ENCODE results near the gene TENM3. TPM values are rescaled to one million over a fixed set of nuclear protein-coding genes. Genes with fewer than 3 reads are reported as not detected.

Gene TENM3
- polyA plus RNA-seq, 1 experiment: 9.2 TPM

DNA sequence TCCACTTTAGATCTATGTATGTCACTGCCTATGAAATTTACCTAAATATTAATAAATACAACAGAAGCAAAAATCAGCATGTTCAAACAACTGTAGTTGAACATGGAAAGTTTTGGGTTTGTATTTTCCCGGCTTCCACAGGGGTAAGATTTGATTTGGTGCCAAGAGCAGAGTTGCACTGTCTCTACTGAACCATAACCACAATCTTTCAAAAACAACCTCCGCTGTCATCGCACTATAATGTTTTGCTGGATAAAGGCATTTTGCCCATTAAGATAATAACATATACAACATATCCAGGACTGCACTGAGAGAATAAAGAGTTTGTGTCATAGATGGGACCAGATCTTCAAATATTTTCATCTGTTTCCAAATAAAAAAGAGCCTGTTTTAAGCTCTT, 94.9 kb downstream of the TENM3 start:
- no peaks in the 10 kb centered on the region for H3K27me3 ChIP-seq (ENCODE audit: control insufficient read depth, insufficient read depth, low read length)
- H3K36me3 ChIP-seq (ENCODE audit: control insufficient read depth, insufficient read depth, low read length): no peaks in the 10 kb centered on the region; the same call in 1 of the 2 replicates
- no peak for DNase-seq (ENCODE audit: low read depth)
- CTCF ChIA-PET: no interaction called here
- H3K4me3 ChIP-seq (ENCODE audit: low read depth, low read length): no peak overlapping the region
- POLR2A ChIA-PET: no interaction called here
- no peak for TF ChIP-seq CTCF (IDR thresholded peaks at IDR 0.05; ENCODE audit: insufficient read depth, low read depth, low read length)

- Histone ChIP-seq H3K27me3 (ENCODE audit: control insufficient read depth, insufficient read depth, low read length) (no peaks in the 10 kb centered on the region), H3K36me3 (ENCODE audit: control insufficient read depth, insufficient read depth, low read length) (no peaks in the 10 kb centered on the region; the same call in 1 of the 2 replicates), H3K4me3 (ENCODE audit: low read depth, low read length) (no peak overlapping the region)
- TF ChIP-seq CTCF (IDR thresholded peaks at IDR 0.05; ENCODE audit: insufficient read depth, low read depth, low read length): no peak
- POLR2A ChIA-PET: no interaction called here
- no peak for DNase-seq (ENCODE audit: low read depth)
- CTCF ChIA-PET: interaction anchor here (0.6 kb wide), 1 partner anchor 75 kb away, joined by 3 read pairs; no protein-coding TSS in a partner anchor
Measured at GRCh38 chr4:182338746-182339145, 95.5 kb downstream of the TENM3 start.

GRCh38 chr4:182339221-182339641, 96.0 kb downstream of the TENM3 start:
- Histone ChIP-seq H3K4me3 (ENCODE audit: low read depth, low read length) (no peak overlapping the region), H3K36me3 (ENCODE audit: control insufficient read depth, insufficient read depth, low read length) (no peaks in the 10 kb centered on the region; the same call in 1 of the 2 replicates), H3K27me3 (ENCODE audit: control insufficient read depth, insufficient read depth, low read length) (no peaks in the 10 kb centered on the region)
- no peak for TF ChIP-seq CTCF (IDR thresholded peaks at IDR 0.05; ENCODE audit: insufficient read depth, low read depth, low read length)
- no peak for DNase-seq (ENCODE audit: low read depth)
- POLR2A ChIA-PET: no interaction called here
- CTCF ChIA-PET: interaction anchor here (0.6 kb wide), 1 partner anchor 75 kb away, joined by 3 read pairs; no protein-coding TSS in a partner anchor

- CTCF ChIA-PET: no interaction called here
Measured at GRCh38 chr4:182343453-182343852, 100.3 kb downstream of the TENM3 start.

DNA sequence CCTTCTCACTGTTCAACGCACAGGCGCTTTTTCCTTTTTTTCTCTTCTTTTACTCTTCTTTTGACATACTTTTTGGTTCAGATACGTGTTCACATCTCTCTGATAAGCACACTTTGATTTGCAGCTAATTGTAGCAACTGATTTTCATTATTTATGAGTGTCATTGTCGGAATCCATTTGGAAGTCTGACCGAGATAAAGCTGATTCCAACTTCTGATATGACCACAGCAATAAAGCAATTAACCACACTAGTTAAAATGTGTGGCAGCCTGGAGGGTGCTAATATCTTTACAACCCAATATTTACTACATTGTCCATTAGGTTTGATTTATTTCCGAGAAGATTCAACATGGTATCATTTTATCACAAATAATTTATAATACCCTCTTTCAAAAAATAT, 101.8 kb downstream of the TENM3 start:
- Histone ChIP-seq H3K4me3 (ENCODE audit: low read depth, low read length) (no peak overlapping the region), H3K27me3 (ENCODE audit: control insufficient read depth, insufficient read depth, low read length) (no peaks in the 10 kb centered on the region), H3K36me3 (ENCODE audit: control insufficient read depth, insufficient read depth, low read length) (no peaks in the 10 kb centered on the region)
- TF ChIP-seq CTCF (IDR thresholded peaks at IDR 0.05; ENCODE audit: insufficient read depth, low read depth, low read length): no peak
- ChIA-PET POLR2A (no interaction called here), CTCF (no interaction called here)
- no peak for DNase-seq (ENCODE audit: low read depth)

More at GRCh38 chr4:182343453-182343852, 100.3 kb downstream of the TENM3 start:
- H3K4me3 ChIP-seq (ENCODE audit: low read depth, low read length): no peak overlapping the region
- no peak for TF ChIP-seq CTCF (IDR thresholded peaks at IDR 0.05; ENCODE audit: insufficient read depth, low read depth, low read length)
- no peak for DNase-seq (ENCODE audit: low read depth)
- POLR2A ChIA-PET: no interaction called here
- H3K36me3 ChIP-seq (ENCODE audit: control insufficient read depth, insufficient read depth, low read length): no peaks in the 10 kb centered on the region; the same call in 1 of the 2 replicates
- no peaks in the 10 kb centered on the region for H3K27me3 ChIP-seq (ENCODE audit: control insufficient read depth, insufficient read depth, low read length)

Data from BJ (cell line).